ENCODE measurements around the gene NAA50. TPM values are rescaled to one million over a fixed set of nuclear protein-coding genes. Genes with fewer than 3 reads are reported as not detected.
A peak's percentile ranks its signal among the peaks of the same experiment; 100 is the strongest.

Gene NAA50
- total RNA-seq (100 to 1,000 TPM; 194 to 199 TPM), polyA plus RNA-seq (77.7 TPM)

DNA sequence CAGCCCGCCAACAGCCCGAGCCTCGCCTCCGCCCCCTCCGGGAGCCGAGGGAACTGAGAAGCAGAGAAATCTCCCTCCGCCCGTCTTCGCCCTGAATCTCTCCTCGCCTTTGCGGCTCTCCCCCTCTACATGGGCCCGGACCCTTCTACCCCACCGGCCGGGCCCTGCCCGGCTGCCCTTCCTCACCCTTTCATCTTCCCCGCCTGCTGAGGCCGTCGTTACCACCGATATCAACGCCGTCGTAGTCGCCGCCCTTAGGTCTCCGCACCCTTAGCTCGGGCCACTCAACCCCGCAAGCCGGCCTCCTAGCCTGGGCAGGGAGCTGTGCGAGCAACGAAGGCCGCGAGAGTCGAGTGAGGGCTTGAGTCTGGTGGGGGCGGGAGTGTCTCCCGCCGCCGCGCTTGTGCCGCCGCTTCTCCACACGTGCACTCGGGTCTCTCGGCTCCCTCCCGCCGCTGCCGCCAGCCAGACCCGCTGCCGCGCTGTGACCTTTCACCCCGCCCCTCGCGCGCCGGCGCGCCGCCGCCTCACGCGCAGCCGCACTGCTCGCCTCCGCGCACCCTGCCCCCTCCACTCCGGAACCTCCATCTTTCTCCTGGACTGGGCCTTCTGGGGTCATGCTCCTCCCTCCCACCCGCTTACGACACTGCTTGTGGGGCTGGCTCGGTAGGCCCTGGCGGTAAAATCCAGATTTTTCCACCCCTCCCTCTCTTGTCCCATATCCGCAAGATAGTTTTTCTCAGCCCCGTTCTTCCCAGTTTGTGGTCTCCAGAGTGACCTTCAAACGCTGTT, at the start of gene NAA50:
NAA50 (minus strand) TSS at position 494 of the 792 bp plus-strand sequence; CDS start at position 194, 300 bp downstream.
- peaks cover 62 to 76% (median 73%) of the 10 kb centered on the region in 3 donors for H3K4me1 Mint-ChIP-seq
- peak within 1 kb of the TSS; percentile 100 for H3K27ac Mint-ChIP-seq
- Histone ChIP-seq H3K27me3 (ENCODE audit: insufficient read depth, low read length, poor library complexity, severe bottlenecking) (no peaks in the 10 kb centered on the region), H3K36me3 (ENCODE audit: insufficient read depth, low read length) (no peaks in the 10 kb centered on the region), H3K4me1 (ENCODE audit: insufficient read depth, low read length) (peaks cover 44% of the 10 kb centered on the region), H3K9me3 (ENCODE audit: low read length) (no peaks in the 10 kb centered on the region), H3K27ac (ENCODE audit: low read depth, low read length) (peak within 1 kb of the TSS; percentile 99), H3K4me3 (ENCODE audit: low read length) (peak within 1 kb of the TSS; percentile 78)
- H3K9me3 Mint-ChIP-seq: peaks cover 0 to 2% (median 0%) of the 10 kb centered on the region in 5 donors
- ChIA-PET POLR2A (interaction anchor here (0.6 to 3.0 kb wide), 6 partner anchors 10 to 337 kb away, joined by 3 to 29 read pairs (median 8); partner anchors contain the start of gene USF3), CTCF (interaction anchor here (1.0 to 3.2 kb wide), 30 partner anchors 8 to 545 kb away, joined by 3 to 75 read pairs (median 4); partner anchors contain the start of genes CCDC191, QTRT2, SPICE1 and USF3)
- H3K36me3 Mint-ChIP-seq: peaks cover 0 to 38% (median 0%) of the 10 kb centered on the region in 3 donors
- DNase-seq: peak; percentile 90 to 96 (median 91)
- H3K4me3 Mint-ChIP-seq: peak within 1 kb of the TSS; percentile 92 to 100 (median 98)
- H3K27me3 Mint-ChIP-seq: peaks cover 0 to 8% of the 10 kb centered on the region in 2 donors

DNA sequence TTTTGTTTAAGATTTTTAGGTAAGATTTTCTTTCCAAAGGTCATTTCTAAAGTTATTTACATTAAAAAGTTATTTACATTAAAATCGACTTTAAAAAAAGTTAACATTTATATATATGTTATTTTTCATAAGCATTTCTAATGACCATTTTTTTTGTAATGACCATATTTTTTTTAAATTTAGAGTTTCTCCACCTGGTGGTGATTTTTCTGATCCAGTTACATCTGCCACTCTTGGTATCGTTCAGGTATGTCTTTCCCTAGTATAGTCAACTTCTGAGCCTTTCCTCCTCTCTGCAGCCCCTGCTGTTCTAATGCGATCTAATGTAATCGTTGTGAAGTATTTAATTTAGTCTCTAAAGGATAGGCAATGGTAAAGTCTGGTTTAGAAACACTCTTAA, 49.6 kb upstream of the NAA50 start:
- H3K36me3 Mint-ChIP-seq: peaks cover 5 to 64% (median 20%) of the 10 kb centered on the region in 3 donors
- H3K4me1 Mint-ChIP-seq: peaks cover 0 to 2% (median 0%) of the 10 kb centered on the region in 3 donors
- H3K36me3 ChIP-seq (ENCODE audit: insufficient read depth, low read length): peaks cover 22% of the 10 kb centered on the region
- H3K27me3 ChIP-seq (ENCODE audit: insufficient read depth, low read length, poor library complexity, severe bottlenecking): no peaks in the 10 kb centered on the region
- H3K9me3 Mint-ChIP-seq: no peaks in the 10 kb centered on the region
- H3K4me1 ChIP-seq (ENCODE audit: insufficient read depth, low read length): no peaks in the 10 kb centered on the region
- H3K27ac Mint-ChIP-seq: peak overlapping the region in 1 of 8 donors; percentile 24
- no peak overlapping the region for H3K27ac ChIP-seq (ENCODE audit: low read depth, low read length)
- H3K4me3 ChIP-seq (ENCODE audit: low read length): no peak overlapping the region
- H3K4me3 Mint-ChIP-seq: no peak overlapping the region
- ChIA-PET POLR2A (no interaction called here), CTCF (interaction anchor here (1.0 to 1.6 kb wide), 3 partner anchors 51 to 59 kb away, joined by 4 to 5 read pairs (median 4); no protein-coding TSS in a partner anchor)
- no peaks in the 10 kb centered on the region for H3K9me3 ChIP-seq (ENCODE audit: low read length)
- H3K27me3 Mint-ChIP-seq: no peaks in the 10 kb centered on the region
- peak in 1 of 5 donors; percentile 1 for DNase-seq

DNA sequence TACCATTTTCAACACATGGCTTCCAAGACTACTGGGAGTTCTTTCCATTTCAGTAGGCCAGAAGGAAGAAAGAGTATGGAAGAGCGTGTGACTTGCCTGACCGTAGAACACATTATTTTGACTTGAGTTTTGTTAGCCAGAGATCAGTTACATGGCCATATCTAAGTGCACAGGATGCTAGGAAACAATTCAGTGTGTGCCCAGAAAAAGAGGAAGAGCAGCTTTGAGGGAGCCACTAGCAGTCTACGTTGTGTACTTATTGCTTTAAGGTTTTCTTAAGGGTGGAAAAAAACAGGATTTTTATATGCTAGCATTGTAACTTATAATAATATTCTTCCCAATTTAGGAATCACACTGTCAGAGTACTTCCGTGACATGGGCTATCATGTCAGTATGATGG, 48.5 kb upstream of the NAA50 start:
- H3K36me3 ChIP-seq (ENCODE audit: insufficient read depth, low read length): peaks cover 16% of the 10 kb centered on the region
- no peaks in the 10 kb centered on the region for H3K4me1 ChIP-seq (ENCODE audit: insufficient read depth, low read length)

DNA sequence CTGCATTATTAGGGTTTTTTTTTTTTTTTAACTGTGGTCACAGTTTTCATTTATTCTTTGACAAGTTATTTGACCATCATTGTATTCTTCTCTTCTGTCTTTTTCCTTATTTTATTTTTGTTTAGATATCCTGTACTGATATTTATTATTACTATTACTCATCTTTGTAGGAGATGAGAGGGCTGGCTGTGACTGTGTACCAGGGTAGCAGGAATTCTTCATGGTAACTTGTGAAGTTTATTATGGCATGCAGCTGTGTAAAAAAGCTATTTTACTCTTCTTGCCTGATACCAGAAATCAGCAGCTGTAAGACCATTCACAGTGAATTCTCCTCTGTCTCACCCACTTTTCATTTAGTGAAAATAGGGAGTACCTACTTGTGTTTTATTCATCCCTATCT, 45.3 kb upstream of the NAA50 start:
- H3K27me3 Mint-ChIP-seq: no peaks in the 10 kb centered on the region

More for the DNA sequence above, 48.5 kb upstream of the NAA50 start:
- Mint-ChIP-seq H3K9me3 (no peaks in the 10 kb centered on the region), H3K36me3 (peaks cover 4 to 64% (median 20%) of the 10 kb centered on the region in 3 donors), H3K4me3 (no peak overlapping the region), H3K4me1 (peaks cover 0 to 2% (median 0%) of the 10 kb centered on the region in 3 donors), H3K27ac (peak overlapping the region in 1 of 8 donors; percentile 17), H3K27me3 (no peaks in the 10 kb centered on the region)
- H3K4me3 ChIP-seq (ENCODE audit: low read length): no peak overlapping the region
- no peak overlapping the region for H3K27ac ChIP-seq (ENCODE audit: low read depth, low read length)
- H3K9me3 ChIP-seq (ENCODE audit: low read length): no peaks in the 10 kb centered on the region
- no peak for DNase-seq
- no peaks in the 10 kb centered on the region for H3K27me3 ChIP-seq (ENCODE audit: insufficient read depth, low read length, poor library complexity, severe bottlenecking)
- CTCF ChIA-PET: interaction anchor here (1.0 kb wide), 1 partner anchor 56 kb away, joined by 4 read pairs; no protein-coding TSS in a partner anchor
- POLR2A ChIA-PET: no interaction called here

DNA sequence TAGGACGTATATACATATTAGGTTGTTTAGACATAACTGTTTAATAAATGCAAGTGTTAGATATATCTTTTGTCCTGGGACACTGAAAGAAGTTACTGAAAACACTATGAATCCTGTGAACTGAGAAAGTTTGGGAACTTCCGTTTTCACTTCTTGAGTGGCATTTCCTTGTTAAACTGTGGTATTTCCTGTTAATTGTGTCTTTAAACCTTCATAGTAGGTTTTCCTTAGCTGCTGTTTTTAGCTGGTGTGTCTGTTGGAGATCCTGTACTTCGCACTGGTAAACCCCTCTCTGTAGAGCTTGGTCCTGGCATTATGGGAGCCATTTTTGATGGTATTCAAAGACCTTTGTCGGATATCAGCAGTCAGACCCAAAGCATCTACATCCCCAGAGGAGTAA, 37.9 kb upstream of the NAA50 start:
- H3K9me3 Mint-ChIP-seq: no peaks in the 10 kb centered on the region
- ChIA-PET CTCF (no interaction called here), POLR2A (no interaction called here)
- H3K4me3 Mint-ChIP-seq: no peak overlapping the region
- H3K27me3 Mint-ChIP-seq: no peaks in the 10 kb centered on the region
- Histone ChIP-seq H3K4me1 (ENCODE audit: insufficient read depth, low read length) (no peaks in the 10 kb centered on the region), H3K9me3 (ENCODE audit: low read length) (no peaks in the 10 kb centered on the region), H3K27ac (ENCODE audit: low read depth, low read length) (no peak overlapping the region), H3K36me3 (ENCODE audit: insufficient read depth, low read length) (peaks cover 8% of the 10 kb centered on the region), H3K4me3 (ENCODE audit: low read length) (no peak overlapping the region), H3K27me3 (ENCODE audit: insufficient read depth, low read length, poor library complexity, severe bottlenecking) (no peaks in the 10 kb centered on the region)
- peaks cover 0 to 50% (median 12%) of the 10 kb centered on the region in 3 donors for H3K36me3 Mint-ChIP-seq
- peaks cover 0 to 4% (median 0%) of the 10 kb centered on the region in 3 donors for H3K4me1 Mint-ChIP-seq
- DNase-seq: no peak
- H3K27ac Mint-ChIP-seq: peak overlapping the region in 3 of 8 donors; percentile 7 to 39 (median 19)

More for the DNA sequence above, 45.3 kb upstream of the NAA50 start:
- peak overlapping the region in 2 of 8 donors; percentile 57 to 61 for H3K27ac Mint-ChIP-seq
- peaks cover 0 to 2% (median 0%) of the 10 kb centered on the region in 3 donors for H3K4me1 Mint-ChIP-seq
- no peak overlapping the region for H3K4me3 Mint-ChIP-seq
- peaks cover 0 to 60% (median 18%) of the 10 kb centered on the region in 3 donors for H3K36me3 Mint-ChIP-seq
- POLR2A ChIA-PET: no interaction called here
- Histone ChIP-seq H3K9me3 (ENCODE audit: low read length) (no peaks in the 10 kb centered on the region), H3K36me3 (ENCODE audit: insufficient read depth, low read length) (peaks cover 16% of the 10 kb centered on the region), H3K4me1 (ENCODE audit: insufficient read depth, low read length) (no peaks in the 10 kb centered on the region), H3K4me3 (ENCODE audit: low read length) (no peak overlapping the region), H3K27me3 (ENCODE audit: insufficient read depth, low read length, poor library complexity, severe bottlenecking) (no peaks in the 10 kb centered on the region), H3K27ac (ENCODE audit: low read depth, low read length) (no peak overlapping the region)
- no peaks in the 10 kb centered on the region for H3K9me3 Mint-ChIP-seq
- CTCF ChIA-PET: no interaction called here
- no peak for DNase-seq

DNA sequence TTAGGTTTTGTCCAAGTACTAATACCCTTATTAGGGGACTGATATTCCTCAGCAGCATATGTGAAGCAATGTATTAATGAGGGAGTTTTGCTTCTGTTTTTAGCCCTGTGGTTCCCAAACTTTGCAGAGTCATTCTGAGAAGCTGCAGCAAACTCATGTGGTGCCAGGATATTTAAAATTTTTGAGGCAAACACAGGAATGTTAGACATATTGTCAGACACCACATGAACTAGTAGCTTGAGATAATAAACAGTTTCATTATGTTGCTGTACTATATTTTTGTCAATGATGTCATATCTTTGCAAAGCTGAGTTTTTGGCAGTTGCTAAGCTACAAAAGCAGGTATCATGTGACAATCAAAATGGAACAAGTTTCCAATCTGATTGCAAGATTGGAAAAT, 37.4 kb upstream of the NAA50 start:
- H3K4me3 ChIP-seq (ENCODE audit: low read length): no peak overlapping the region
- H3K4me3 Mint-ChIP-seq: no peak overlapping the region
- no peaks in the 10 kb centered on the region for H3K4me1 ChIP-seq (ENCODE audit: insufficient read depth, low read length)
- peak overlapping the region in 1 of 8 donors; percentile 26 for H3K27ac Mint-ChIP-seq
- H3K27me3 ChIP-seq (ENCODE audit: insufficient read depth, low read length, poor library complexity, severe bottlenecking): no peaks in the 10 kb centered on the region
- H3K4me1 Mint-ChIP-seq: peaks cover 0 to 4% (median 0%) of the 10 kb centered on the region in 3 donors
- no peak for DNase-seq
- H3K27ac ChIP-seq (ENCODE audit: low read depth, low read length): no peak overlapping the region
- no peaks in the 10 kb centered on the region for H3K27me3 Mint-ChIP-seq
- peaks cover 0 to 46% (median 12%) of the 10 kb centered on the region in 3 donors for H3K36me3 Mint-ChIP-seq
- CTCF ChIA-PET: no interaction called here
- H3K9me3 Mint-ChIP-seq: no peaks in the 10 kb centered on the region
- H3K9me3 ChIP-seq (ENCODE audit: low read length): no peaks in the 10 kb centered on the region
- POLR2A ChIA-PET: no interaction called here
- peaks cover 8% of the 10 kb centered on the region for H3K36me3 ChIP-seq (ENCODE audit: insufficient read depth, low read length)

DNA sequence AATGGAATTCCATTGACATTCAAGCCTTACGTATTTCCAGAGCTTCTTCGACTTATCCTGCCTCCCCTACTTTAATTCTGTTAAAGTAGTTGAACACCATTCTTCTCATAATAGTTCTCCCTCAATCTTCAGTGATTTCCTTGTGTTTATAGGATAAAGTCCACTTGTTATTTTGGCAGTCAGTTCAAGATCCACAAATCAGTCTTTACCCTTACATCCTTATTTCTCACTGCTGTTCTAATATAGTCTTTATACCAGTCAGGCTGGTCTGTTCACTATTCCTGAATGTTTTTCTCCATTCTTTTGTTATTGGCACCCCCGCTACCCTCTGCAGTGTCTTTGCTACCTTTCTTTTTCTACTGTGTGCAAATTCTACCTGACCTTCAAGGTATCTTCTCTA, 30.5 kb upstream of the NAA50 start:
- Mint-ChIP-seq H3K4me3 (no peak overlapping the region), H3K36me3 (peaks cover 0 to 15% (median 8%) of the 10 kb centered on the region in 3 donors)

DNA sequence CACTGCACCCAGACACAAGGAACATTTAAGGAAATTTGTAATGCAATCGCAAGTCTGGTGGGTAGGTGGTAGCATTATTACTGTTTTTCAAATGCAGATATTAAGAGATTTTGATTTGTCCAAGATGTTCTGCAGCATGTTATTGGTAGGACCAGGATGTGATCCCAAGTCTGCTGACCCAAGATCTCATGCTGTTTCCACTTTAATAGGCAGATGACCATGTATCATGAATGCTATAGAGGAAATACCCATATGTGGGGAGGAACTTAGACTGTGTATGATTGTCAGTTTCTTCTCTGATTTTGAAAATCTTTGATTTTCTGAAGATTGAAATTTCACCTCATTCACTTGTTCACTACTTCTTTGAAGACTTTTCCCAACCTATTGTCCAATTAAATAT, 29.5 kb upstream of the NAA50 start:
- ChIA-PET CTCF (interaction anchor here (1.0 kb wide), 1 partner anchor 10 kb away, joined by 3 read pairs; no protein-coding TSS in a partner anchor), POLR2A (interaction anchor here (0.6 kb wide), 1 partner anchor 122 kb away, joined by 3 read pairs; no protein-coding TSS in a partner anchor)
- H3K27me3 ChIP-seq (ENCODE audit: insufficient read depth, low read length, poor library complexity, severe bottlenecking): no peaks in the 10 kb centered on the region
- H3K4me3 ChIP-seq (ENCODE audit: low read length): no peak overlapping the region
- no peaks in the 10 kb centered on the region for H3K9me3 ChIP-seq (ENCODE audit: low read length)
- H3K4me1 ChIP-seq (ENCODE audit: insufficient read depth, low read length): no peaks in the 10 kb centered on the region
- H3K36me3 ChIP-seq (ENCODE audit: insufficient read depth, low read length): no peaks in the 10 kb centered on the region
- no peak overlapping the region for H3K27ac ChIP-seq (ENCODE audit: low read depth, low read length)
- peaks cover 14 to 24% (median 15%) of the 10 kb centered on the region in 3 donors for H3K4me1 Mint-ChIP-seq
- no peak overlapping the region for H3K4me3 Mint-ChIP-seq
- DNase-seq: no peak
- H3K27me3 Mint-ChIP-seq: no peaks in the 10 kb centered on the region
- no peak overlapping the region for H3K27ac Mint-ChIP-seq
- peaks cover 0 to 9% (median 8%) of the 10 kb centered on the region in 3 donors for H3K36me3 Mint-ChIP-seq
- no peaks in the 10 kb centered on the region for H3K9me3 Mint-ChIP-seq

More for the DNA sequence above, 30.5 kb upstream of the NAA50 start:
- Histone ChIP-seq H3K4me3 (ENCODE audit: low read length) (no peak overlapping the region), H3K27ac (ENCODE audit: low read depth, low read length) (no peak overlapping the region), H3K4me1 (ENCODE audit: insufficient read depth, low read length) (no peaks in the 10 kb centered on the region), H3K9me3 (ENCODE audit: low read length) (no peaks in the 10 kb centered on the region), H3K36me3 (ENCODE audit: insufficient read depth, low read length) (no peaks in the 10 kb centered on the region), H3K27me3 (ENCODE audit: insufficient read depth, low read length, poor library complexity, severe bottlenecking) (no peaks in the 10 kb centered on the region)
- Mint-ChIP-seq H3K27me3 (no peaks in the 10 kb centered on the region), H3K27ac (peak overlapping the region in 1 of 8 donors; percentile 3), H3K9me3 (no peaks in the 10 kb centered on the region), H3K4me1 (peaks cover 14 to 24% (median 15%) of the 10 kb centered on the region in 3 donors)
- DNase-seq: no peak
- CTCF ChIA-PET: interaction anchor here (1.0 kb wide), 1 partner anchor 9 kb away, joined by 3 read pairs; no protein-coding TSS in a partner anchor
- POLR2A ChIA-PET: no interaction called here

All from CD8-positive, alpha-beta memory T cell (primary cell).